Measurements from ENCODE around the gene FCHSD2.

- TF ChIP-seq CTCF (IDR thresholded peaks at IDR 0.05) (no peak), EZH2phosphoT487 (IDR thresholded peaks at IDR 0.05) (no peak), EZH2 (IDR thresholded peaks at IDR 0.05) (no peak)
Measured at GRCh38 chr11:72971192-72971967, 170.7 kb downstream of the FCHSD2 start.
